CD4-positive, alpha-beta memory T cell (primary cell): ENCODE results near the gene DEFB114. TPM values are rescaled to one million over a fixed set of nuclear protein-coding genes. Genes with fewer than 3 reads are reported as not detected.

ENCODE experiments used
- CTCF ChIA-PET: fragments of 350-600 bp; sonication (Branson Sonifier 250); formaldehyde crosslinking; loops from one replicate; lab custom pipeline; 2021; ENCODE audit warnings: inconsistent platforms; ENCODE audit not compliant: partially characterized antibody; lab: Charles Lee
- POLR2A ChIA-PET: fragments of 350-600 bp; sonication (Branson Sonifier 250); formaldehyde crosslinking; loops from one replicate; lab custom pipeline; 2021; ENCODE audit not compliant: partially characterized antibody; lab: Charles Lee
- DNase-seq, 5 donors: peaks; one replicate each; pipeline versions ENCODE4 v3.0.0 to v3.0.0-alpha.2; 2020 to 2022; ENCODE audit warnings: mixed read lengths in 1 of 5
- H3K27ac ChIP-seq: one replicate; pipeline ENCODE4 v1.7.0; 2013; ENCODE audit warnings: low read depth, low read length
- H3K27me3 ChIP-seq: 2 replicates; pipeline ENCODE4 v1.7.0; 2013; ENCODE audit warnings: mild to moderate bottlenecking, low read length, moderate library complexity; ENCODE audit not compliant: insufficient read depth
- H3K36me3 ChIP-seq: 2 replicates; pipeline ENCODE4 v1.7.0; 2013; ENCODE audit warnings: mild to moderate bottlenecking, low read length, moderate library complexity; ENCODE audit not compliant: insufficient read depth
- H3K4me1 ChIP-seq: 2 replicates; pipeline ENCODE4 v1.7.0; 2013; ENCODE audit warnings: mild to moderate bottlenecking, low read length, moderate library complexity; ENCODE audit not compliant: insufficient read depth
- H3K4me3 ChIP-seq, 2 donors: one replicate each; pipeline ENCODE4 v1.7.0; 2013; ENCODE audit warnings: low read length in 2 of 2, mild to moderate bottlenecking in 1 of 2
- H3K9me3 ChIP-seq, 2 donors: one replicate each; pipeline ENCODE4 v1.7.0; 2013; ENCODE audit warnings: low read length in 2 of 2, control low read depth in 1 of 2; ENCODE audit not compliant: control insufficient read depth in 1 of 2
- H3K27ac Mint-ChIP-seq, 7 donors: one replicate each; pipeline ENCODE4 v1.8.0; 2020 to 2021; ENCODE audit warnings: mixed read lengths in 7 of 7, mild to moderate bottlenecking in 6 of 7, inconsistent platforms in 3 of 7, moderate library complexity in 3 of 7
- H3K27me3 Mint-ChIP-seq, 2 donors: one replicate each; pipeline ENCODE4 v1.8.0; 2020 to 2021; ENCODE audit warnings: mixed read lengths in 2 of 2
- H3K36me3 Mint-ChIP-seq, 2 donors: one replicate each; pipeline ENCODE4 v1.8.0; 2020 to 2021; ENCODE audit warnings: mixed read lengths in 2 of 2, inconsistent platforms in 1 of 2, mild to moderate bottlenecking in 1 of 2
- H3K4me1 Mint-ChIP-seq, 4 donors: one replicate each; pipeline ENCODE4 v1.8.0; 2020 to 2021; ENCODE audit warnings: mixed read lengths in 4 of 4, mild to moderate bottlenecking in 1 of 4
- H3K4me3 Mint-ChIP-seq, 8 donors: one replicate each; pipeline ENCODE4 v1.8.0; 2020 to 2021; ENCODE audit warnings: mixed read lengths in 8 of 8, mild to moderate bottlenecking in 7 of 8, moderate library complexity in 6 of 8, inconsistent platforms in 3 of 8
- H3K9me3 Mint-ChIP-seq, 8 donors: one replicate each; pipeline ENCODE4 v1.8.0; 2020 to 2021; ENCODE audit warnings: mixed read lengths in 8 of 8, mild to moderate bottlenecking in 5 of 8, inconsistent platforms in 3 of 8, moderate library complexity in 1 of 8
- intact Hi-C: fragments of 100-400 bp; cut with micrococcal nuclease; formaldehyde crosslinking; loops from one replicate; pipeline ENCODE4 v1.15.1; 2023
- polyA plus RNA-seq, 2 donors: library from polyadenylated mRNA; unstranded; fragments of 300-500 nt; fragmentation: Illumina TruSeq; gene quantifications; one replicate each; pipeline ENCODE4 v1.2.3, GENCODE V29; 2021
- total RNA-seq, 2 experiments: library from RNA; stranded (reverse); gene quantifications; one replicate each; pipeline ENCODE4 v1.2.3, GENCODE V29; 2021

DEFB114 gene
- total RNA-seq (not detected), polyA plus RNA-seq (not detected)

- peaks cover 0 to 10% (median under 1%) of the 10 kb centered on the region in 8 donors for H3K9me3 Mint-ChIP-seq
- Histone ChIP-seq H3K4me1 (no peaks in the 10 kb centered on the region), H3K36me3 (no peaks in the 10 kb centered on the region), H3K4me3 (no peak within 1 kb of the TSS), H3K27me3 (no peaks in the 10 kb centered on the region), H3K27ac (no peak within 1 kb of the TSS), H3K9me3 (no peaks in the 10 kb centered on the region)
- ChIA-PET CTCF (no interaction called here), POLR2A (no interaction called here)
- DNase-seq: no peak
- H3K36me3 Mint-ChIP-seq: no peaks in the 10 kb centered on the region
- H3K27ac Mint-ChIP-seq: no peak within 1 kb of the TSS
- intact Hi-C loops: no loop called here
- no peaks in the 10 kb centered on the region for H3K4me1 Mint-ChIP-seq
- no peak within 1 kb of the TSS for H3K4me3 Mint-ChIP-seq
- no peaks in the 10 kb centered on the region for H3K27me3 Mint-ChIP-seq
Observed at GRCh38 chr6:49964064-49964463, at the start of gene DEFB114. Gene DEFB114 (minus strand): TSS chr6:49964164. CDS start chr6:49964105, 59 bp downstream.

GRCh38 chr6:50007819-50008218, 43.9 kb upstream of the DEFB114 start:
- no peaks in the 10 kb centered on the region for H3K36me3 ChIP-seq
- no peaks in the 10 kb centered on the region for H3K9me3 ChIP-seq
- no peak for DNase-seq
- CTCF ChIA-PET: no interaction called here
- Mint-ChIP-seq H3K4me3 (no peak overlapping the region), H3K27ac (no peak overlapping the region), H3K9me3 (peaks cover 0 to 6% (median 4%) of the 10 kb centered on the region in 8 donors), H3K27me3 (no peaks in the 10 kb centered on the region), H3K4me1 (no peaks in the 10 kb centered on the region), H3K36me3 (no peaks in the 10 kb centered on the region)
- no peak overlapping the region for H3K4me3 ChIP-seq
- POLR2A ChIA-PET: no interaction called here
- no peaks in the 10 kb centered on the region for H3K27me3 ChIP-seq
- H3K27ac ChIP-seq: no peak overlapping the region
- intact Hi-C loops: no loop called here
- no peaks in the 10 kb centered on the region for H3K4me1 ChIP-seq

- Mint-ChIP-seq H3K9me3 (peaks cover 0 to 9% (median 4%) of the 10 kb centered on the region in 8 donors), H3K27ac (no peak overlapping the region), H3K36me3 (no peaks in the 10 kb centered on the region), H3K4me3 (no peak overlapping the region), H3K27me3 (no peaks in the 10 kb centered on the region), H3K4me1 (no peaks in the 10 kb centered on the region)
- Histone ChIP-seq H3K27ac (no peak overlapping the region), H3K27me3 (no peaks in the 10 kb centered on the region), H3K36me3 (no peaks in the 10 kb centered on the region), H3K9me3 (no peaks in the 10 kb centered on the region), H3K4me1 (no peaks in the 10 kb centered on the region), H3K4me3 (no peak overlapping the region)
- no peak for DNase-seq
- POLR2A ChIA-PET: no interaction called here
- intact Hi-C loops: no loop called here
- CTCF ChIA-PET: no interaction called here
Observed at GRCh38 chr6:50003139-50003538, 39.2 kb upstream of the DEFB114 start.

GRCh38 chr6:49995278-49995677, 31.3 kb upstream of the DEFB114 start:
- ChIA-PET CTCF (no interaction called here), POLR2A (no interaction called here)
- no peaks in the 10 kb centered on the region for H3K27me3 Mint-ChIP-seq
- Histone ChIP-seq H3K4me1 (no peaks in the 10 kb centered on the region), H3K36me3 (no peaks in the 10 kb centered on the region), H3K4me3 (no peak overlapping the region), H3K9me3 (no peaks in the 10 kb centered on the region), H3K27me3 (no peaks in the 10 kb centered on the region), H3K27ac (no peak overlapping the region)
- no peaks in the 10 kb centered on the region for H3K36me3 Mint-ChIP-seq
- H3K4me1 Mint-ChIP-seq: no peaks in the 10 kb centered on the region
- peaks cover 0 to 4% (median 0%) of the 10 kb centered on the region in 8 donors for H3K9me3 Mint-ChIP-seq
- intact Hi-C loops: no loop called here
- no peak overlapping the region for H3K27ac Mint-ChIP-seq
- no peak for DNase-seq
- no peak overlapping the region for H3K4me3 Mint-ChIP-seq

GRCh38 chr6:49988900-49989299, 24.9 kb upstream of the DEFB114 start:
- Mint-ChIP-seq H3K9me3 (peaks cover 0 to 9% (median 1%) of the 10 kb centered on the region in 8 donors), H3K4me1 (no peaks in the 10 kb centered on the region), H3K4me3 (no peak overlapping the region), H3K36me3 (no peaks in the 10 kb centered on the region), H3K27me3 (no peaks in the 10 kb centered on the region), H3K27ac (no peak overlapping the region)
- ChIA-PET CTCF (no interaction called here), POLR2A (no interaction called here)
- H3K4me3 ChIP-seq: no peak overlapping the region
- H3K27ac ChIP-seq: no peak overlapping the region
- DNase-seq: no peak
- no peaks in the 10 kb centered on the region for H3K4me1 ChIP-seq
- H3K9me3 ChIP-seq: no peaks in the 10 kb centered on the region
- intact Hi-C loops: no loop called here
- no peaks in the 10 kb centered on the region for H3K27me3 ChIP-seq
- no peaks in the 10 kb centered on the region for H3K36me3 ChIP-seq

- CTCF ChIA-PET: no interaction called here
- H3K27ac Mint-ChIP-seq: no peak overlapping the region
Observed at GRCh38 chr6:49987749-49988148, 23.8 kb upstream of the DEFB114 start.

GRCh38 chr6:49986551-49986950, 22.6 kb upstream of the DEFB114 start:
- Histone ChIP-seq H3K27me3 (no peaks in the 10 kb centered on the region), H3K4me1 (no peaks in the 10 kb centered on the region), H3K27ac (no peak overlapping the region), H3K36me3 (no peaks in the 10 kb centered on the region), H3K9me3 (no peaks in the 10 kb centered on the region), H3K4me3 (no peak overlapping the region)
- no peak for DNase-seq
- peaks cover 0 to 8% (median 2%) of the 10 kb centered on the region in 8 donors for H3K9me3 Mint-ChIP-seq
- ChIA-PET CTCF (no interaction called here), POLR2A (no interaction called here)
- H3K36me3 Mint-ChIP-seq: no peaks in the 10 kb centered on the region
- H3K27ac Mint-ChIP-seq: no peak overlapping the region
- H3K4me1 Mint-ChIP-seq: no peaks in the 10 kb centered on the region
- intact Hi-C loops: no loop called here
- H3K27me3 Mint-ChIP-seq: no peaks in the 10 kb centered on the region
- H3K4me3 Mint-ChIP-seq: no peak overlapping the region

More at GRCh38 chr6:49987749-49988148, 23.8 kb upstream of the DEFB114 start:
- no peaks in the 10 kb centered on the region for H3K4me1 Mint-ChIP-seq
- intact Hi-C loops: no loop called here
- Histone ChIP-seq H3K4me3 (no peak overlapping the region), H3K9me3 (no peaks in the 10 kb centered on the region), H3K27ac (no peak overlapping the region), H3K36me3 (no peaks in the 10 kb centered on the region), H3K27me3 (no peaks in the 10 kb centered on the region), H3K4me1 (no peaks in the 10 kb centered on the region)
- H3K36me3 Mint-ChIP-seq: no peaks in the 10 kb centered on the region
- H3K4me3 Mint-ChIP-seq: no peak overlapping the region
- H3K27me3 Mint-ChIP-seq: no peaks in the 10 kb centered on the region
- DNase-seq: no peak
- H3K9me3 Mint-ChIP-seq: peaks cover 0 to 4% (median 1%) of the 10 kb centered on the region in 8 donors
- POLR2A ChIA-PET: no interaction called here

GRCh38 chr6:49982046-49982445, 18.1 kb upstream of the DEFB114 start:
- Histone ChIP-seq H3K9me3 (no peaks in the 10 kb centered on the region), H3K27me3 (no peaks in the 10 kb centered on the region), H3K4me3 (no peak overlapping the region), H3K36me3 (no peaks in the 10 kb centered on the region), H3K27ac (no peak overlapping the region), H3K4me1 (no peaks in the 10 kb centered on the region)
- ChIA-PET POLR2A (no interaction called here), CTCF (no interaction called here)
- no peak overlapping the region for H3K4me3 Mint-ChIP-seq
- H3K27ac Mint-ChIP-seq: no peak overlapping the region
- no peak for DNase-seq
- no peaks in the 10 kb centered on the region for H3K36me3 Mint-ChIP-seq
- H3K4me1 Mint-ChIP-seq: peaks cover 5 to 9% (median 6%) of the 10 kb centered on the region in 4 donors
- intact Hi-C loops: no loop called here
- peaks cover 0 to 10% (median 6%) of the 10 kb centered on the region in 8 donors for H3K9me3 Mint-ChIP-seq
- no peaks in the 10 kb centered on the region for H3K27me3 Mint-ChIP-seq
